ENCODE data around the gene RBM10. TPM values are rescaled to one million over a fixed set of nuclear protein-coding genes. Genes with fewer than 3 reads are reported as not detected.

RBM10 gene
- total and polyA plus RNA-seq, 12 donors: 23.1 to 32.1 (median 26.8) TPM

- Histone ChIP-seq H3K4me1 (peaks cover 2 to 27% (median 20%) of the 10 kb centered on the region in 9 donors), H3K27me3 (no peaks in the 10 kb centered on the region), H3K27ac (no peak overlapping the region), H3K4me3 (no peak overlapping the region), H3K9me3 (no peaks in the 10 kb centered on the region), H3K36me3 (peaks cover 0 to 99% (median 33%) of the 10 kb centered on the region in 9 donors)
- no peak for TF ChIP-seq CTCF (IDR thresholded peaks at IDR 0.05)
- intact Hi-C loops (cut with DNase I): no loop called here
- DNase-seq (no peak), ATAC-seq (no peak)
- WGBS, 2 donors: 83 to 84% methylated on average over 8 to 9 of the region's 9 CpGs
Observed at GRCh38 chrX:47201345-47201944, 56.4 kb downstream of the RBM10 start.

DNA sequence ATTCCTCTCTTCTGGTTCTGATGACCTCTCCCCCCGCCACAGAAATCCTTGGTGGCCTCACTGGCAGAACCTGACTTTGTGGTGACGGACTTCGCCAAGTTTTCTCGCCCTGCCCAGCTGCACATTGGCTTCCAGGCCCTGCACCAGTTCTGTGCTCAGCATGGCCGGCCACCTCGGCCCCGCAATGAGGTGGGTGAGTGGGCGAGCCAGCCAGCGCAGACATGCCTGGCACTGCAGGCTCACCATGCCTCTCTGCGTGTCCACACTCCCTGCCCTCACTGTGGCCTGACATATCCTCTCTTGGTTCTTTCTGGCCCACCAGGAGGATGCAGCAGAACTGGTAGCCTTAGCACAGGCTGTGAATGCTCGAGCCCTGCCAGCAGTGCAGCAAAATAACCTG, 57.3 kb downstream of the RBM10 start:
- no peak overlapping the region for H3K27ac ChIP-seq
- no peak for ATAC-seq
- intact Hi-C loops (cut with DNase I): no loop called here

DNA sequence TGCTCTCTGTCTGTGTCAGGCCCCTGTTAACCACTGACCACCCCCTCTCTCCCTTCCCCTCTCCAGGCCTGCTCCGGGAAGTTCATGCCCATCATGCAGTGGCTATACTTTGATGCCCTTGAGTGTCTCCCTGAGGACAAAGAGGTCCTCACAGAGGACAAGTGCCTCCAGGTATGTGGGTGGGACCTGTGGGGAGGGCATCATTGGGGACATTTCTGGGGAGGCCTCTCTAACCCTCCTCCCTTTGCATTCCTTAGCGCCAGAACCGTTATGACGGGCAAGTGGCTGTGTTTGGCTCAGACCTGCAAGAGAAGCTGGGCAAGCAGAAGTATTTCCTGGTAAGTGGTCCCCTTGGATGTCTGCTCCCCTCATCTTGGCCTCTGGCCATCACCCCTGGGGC, 57.9 kb downstream of the RBM10 start:
- no peak for TF ChIP-seq CTCF (IDR thresholded peaks at IDR 0.05)
- no peaks in the 10 kb centered on the region for H3K27me3 ChIP-seq
- ATAC-seq: no peak
- DNase-seq: no peak
- H3K9me3 ChIP-seq: no peaks in the 10 kb centered on the region
- peaks cover 0 to 100% (median 33%) of the 10 kb centered on the region in 9 donors for H3K36me3 ChIP-seq
- no peak overlapping the region for H3K4me3 ChIP-seq
- intact Hi-C loops (cut with DNase I): no loop called here
- 46 to 76% methylated on average over 4 of the region's 4 CpGs for WGBS, 2 donors
- H3K27ac ChIP-seq: no peak overlapping the region
- peaks cover 0 to 12% (median 6%) of the 10 kb centered on the region in 9 donors for H3K4me1 ChIP-seq

More for the DNA sequence above, 57.3 kb downstream of the RBM10 start:
- Histone ChIP-seq H3K9me3 (no peaks in the 10 kb centered on the region), H3K27me3 (no peaks in the 10 kb centered on the region), H3K36me3 (peaks cover 0 to 100% (median 33%) of the 10 kb centered on the region in 9 donors), H3K4me3 (no peak overlapping the region), H3K4me1 (peaks cover 0 to 18% (median 12%) of the 10 kb centered on the region in 9 donors)
- 92% methylated on average over 7 to 10 of the region's 11 CpGs for WGBS, 2 donors
- DNase-seq: no peak
- TF ChIP-seq CTCF (IDR thresholded peaks at IDR 0.05): no peak

DNA sequence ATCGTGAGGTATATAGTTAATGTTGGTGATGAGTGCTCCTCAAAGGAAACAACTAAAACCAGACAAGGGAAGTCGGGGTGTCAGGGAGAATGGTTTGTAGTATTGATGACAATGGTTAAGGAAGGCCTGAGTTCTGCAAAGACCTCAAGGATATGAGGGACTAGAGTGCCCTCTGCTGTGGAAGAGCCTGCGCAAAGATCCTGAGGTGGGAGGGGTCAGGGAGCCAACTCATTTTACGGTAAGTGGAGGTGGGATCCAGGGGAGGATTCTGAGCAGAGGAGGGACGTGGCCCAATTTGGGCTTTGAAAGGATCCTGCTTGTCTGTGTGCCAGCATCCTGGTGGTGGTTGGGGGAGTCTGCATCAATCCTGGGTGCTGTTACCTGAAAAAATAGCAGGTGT, 59.9 kb downstream of the RBM10 start:
- Histone ChIP-seq H3K4me3 (no peak overlapping the region), H3K27ac (no peak overlapping the region), H3K36me3 (peaks cover 0 to 100% (median 20%) of the 10 kb centered on the region in 9 donors), H3K27me3 (no peaks in the 10 kb centered on the region), H3K4me1 (peaks cover 0 to 10% (median 0%) of the 10 kb centered on the region in 9 donors), H3K9me3 (no peaks in the 10 kb centered on the region)
- no peak for DNase-seq
- ATAC-seq: no peak
- no peak for TF ChIP-seq CTCF (IDR thresholded peaks at IDR 0.05)
- intact Hi-C loops (cut with DNase I): no loop called here
- WGBS, 2 donors: 73 to 76% methylated on average over 5 of the region's 5 CpGs
